ENCODE data around the gene NOP58. TPM values are rescaled to one million over a fixed set of nuclear protein-coding genes. Genes with fewer than 3 reads are reported as not detected.

The NOP58 gene
- total and polyA plus RNA-seq, 2 of the 4 experiments (the other 2 are of a cell fraction), result 45.3 to 54.0 TPM

GRCh38 chr2:202278036-202278760 is 12.6 kb downstream of the NOP58 start:
- DNase-seq (peak; percentile 66), ATAC-seq (ENCODE audit: low read depth) (peak; percentile 15)

More at GRCh38 chr2:202278036-202278760, 12.6 kb downstream of the NOP58 start:
- Histone ChIP-seq H3K27ac (ENCODE audit: insufficient read depth, low read length) (no peak overlapping the region), H3K14ac (replicated peaks; ENCODE audit: low read depth, low read length) (no peak overlapping the region), H4K91ac (ENCODE audit: insufficient read depth, low read depth, low read length) (no peak overlapping the region), H3K79me1 (ENCODE audit: low read depth in 1 of 2, low read length in 2 of 2) (peaks cover 23 to 55% of the 10 kb centered on the region in 2 experiments), H2BK5ac (ENCODE audit: low read depth, low read length, poor library complexity, severe bottlenecking) (peak overlapping the region; percentile 78), H2AFZ (replicated peaks; ENCODE audit: low read length, poor library complexity) (no peak overlapping the region), H3K9ac (ENCODE audit: low read depth, low read length) (no peak overlapping the region), H3K4me3 (ENCODE audit: insufficient read depth, low read depth, low read length) (no peak overlapping the region), H3K9me3 (ENCODE audit: control insufficient read depth, insufficient read depth, low read length) (no peaks in the 10 kb centered on the region), H3K27me3 (ENCODE audit: control insufficient read depth, insufficient read depth, low read length) (no peaks in the 10 kb centered on the region), H3K4me1 (ENCODE audit: control insufficient read depth, insufficient read depth, low read length) (peaks cover 4% of the 10 kb centered on the region), H2BK120ac (ENCODE audit: low read depth, low read length) (no peak overlapping the region), H3K18ac (ENCODE audit: low read depth, low read length) (no peak overlapping the region), H2BK20ac (ENCODE audit: low read depth, low read length) (peak overlapping the region; percentile 81; the same call in 1 of the 2 replicates), H3K36me3 (ENCODE audit: control insufficient read depth, insufficient read depth, low read length) (peaks cover 25% of the 10 kb centered on the region), H3K9me1 (ENCODE audit: insufficient read depth, low read length) (0 out of 2 replicates have a peak, but pooled peaks cover 2% of the 10 kb centered on the region), H4K20me1 (ENCODE audit: insufficient read depth, low read length) (peaks cover 51% of the 10 kb centered on the region), H2AK5ac (ENCODE audit: low read depth, low read length) (peak overlapping the region; percentile 24; the same call in 1 of the 2 replicates), H2AK9ac (replicated peaks; ENCODE audit: low read depth, low read length, poor library complexity) (no peak overlapping the region), H3K23ac (ENCODE audit: low read depth, low read length) (peak overlapping the region; percentile 51; the same call in 1 of the 2 replicates), H2BK15ac (ENCODE audit: low read depth, low read length) (no peak overlapping the region), H4K5ac (ENCODE audit: low read depth, low read length) (no peak overlapping the region), H4K8ac (ENCODE audit: low read depth in 2 of 2, low read length in 2 of 2) (no peak overlapping the region), H3K4me2 (ENCODE audit: low read depth, low read length) (peak overlapping the region; percentile 42; the same call in 1 of the 2 replicates), H3K56ac (ENCODE audit: extremely low read depth, insufficient read depth, low read length) (no peak overlapping the region), H3K4ac (ENCODE audit: low read depth, low read length) (peak overlapping the region; percentile 4; the same call in 1 of the 2 replicates)
- TF ChIP-seq RCOR1 (IDR thresholded peaks at IDR 0.05; ENCODE audit: insufficient replicate concordance, low read length) (no peak), CEBPB (IDR thresholded peaks at IDR 0.05; ENCODE audit: low read depth, low read length) (peak; percentile 39; the same call in 1 of the 2 replicates), MAZ (IDR thresholded peaks at IDR 0.05; ENCODE audit: borderline replicate concordance, low read depth, low read length) (no peak), RAD21 (IDR thresholded peaks at IDR 0.05; ENCODE audit: low read length) (no peak), BHLHE40 (IDR thresholded peaks at IDR 0.05; ENCODE audit: low read depth, low read length) (peak; percentile 66; the same call in 1 of the 2 replicates), FOS (IDR thresholded peaks at IDR 0.05; ENCODE audit: low read depth, low read length) (peak; percentile 83), RFX5 (IDR thresholded peaks at IDR 0.05; ENCODE audit: low read depth, low read length) (no peak), CHD1 (IDR thresholded peaks at IDR 0.05; ENCODE audit: low read depth, low read length) (no peak), NFE2L2 (IDR thresholded peaks at IDR 0.05; ENCODE audit: low read depth, low read length) (no peak)
- dilution Hi-C loops (cut with HindIII; ENCODE audit: low sequenced_read_pairs, unreplicated experiment) (no loop called here), in situ Hi-C loops (cut with MboI; ENCODE audit: low sequenced_read_pairs) (no loop called here), intact Hi-C loops (cut with micrococcal nuclease) (loop anchor here (2.0 kb wide), 1 partner anchor 99 kb away; the partner anchor contains the start of gene BMPR2)
- POLR2A ChIA-PET (ENCODE audit: unreplicated experiment), result interaction anchor here (0.5 kb wide), 1 partner anchor 95 kb away, joined by 8 read pairs; no protein-coding TSS in a partner anchor
- no CpG with 5 or more reads among the region's 6 CpGs for WGBS, 2 experiments (ENCODE audit: extremely low coverage in 2 of 2, insufficient read length in 1 of 2)
- CTCF ChIA-PET, result interaction anchor here (0.6 to 1.1 kb wide), 6 partner anchors 165 to 435 kb away, joined by 3 to 7 read pairs (median 3); no protein-coding TSS in a partner anchor
- BruUV-seq (replicated peaks), result no TSS peak

All from IMR-90 (cell line).